A549 treated with AZD2906 at 1 μM for 4 hours (cell line): ENCODE data around the gene LENEP. TPM values are rescaled to one million over a fixed set of nuclear protein-coding genes. Genes with fewer than 3 reads are reported as not detected.

Experiments used
- total RNA-seq: library from RNA; stranded (reverse); fragments of 200-300 nt; extraction: Qiagen RNA extraction; gene quantifications from 5 replicates; pipeline ENCODE4 v1.2.3, GENCODE V29; 2022

The LENEP gene, protein sequence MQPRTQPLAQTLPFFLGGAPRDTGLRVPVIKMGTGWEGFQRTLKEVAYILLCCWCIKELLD
- not detected in 5 replicates for total RNA-seq

DNA sequence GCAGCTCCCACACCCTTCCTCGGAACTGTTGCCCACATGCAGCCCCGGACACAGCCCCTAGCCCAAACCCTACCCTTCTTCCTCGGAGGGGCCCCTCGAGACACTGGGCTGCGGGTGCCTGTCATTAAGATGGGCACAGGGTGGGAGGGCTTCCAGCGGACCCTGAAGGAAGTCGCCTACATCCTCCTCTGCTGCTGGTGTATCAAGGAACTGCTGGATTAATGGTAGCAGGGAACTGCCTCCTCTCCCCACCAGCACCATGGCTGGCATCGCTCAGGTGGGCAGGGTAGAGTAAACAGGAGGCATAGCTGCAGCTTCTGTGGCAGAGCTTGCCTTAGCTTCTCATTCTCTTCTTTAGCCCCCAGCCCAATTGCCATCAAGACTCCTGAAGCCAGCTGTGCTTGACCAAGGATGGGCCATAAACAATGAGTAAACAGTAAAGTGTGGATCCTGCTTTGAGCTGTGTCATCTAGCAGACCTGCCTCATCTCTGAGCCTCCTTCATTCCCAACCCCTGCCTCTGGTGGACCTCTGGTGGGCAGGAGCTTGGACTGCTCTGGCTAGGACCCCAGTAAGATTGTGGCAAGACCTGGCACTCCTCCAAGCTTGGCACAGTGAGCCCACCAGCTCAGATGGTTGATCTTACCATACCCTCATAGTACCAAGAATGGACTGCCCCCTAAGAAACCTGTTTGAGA, at the start of gene LENEP:
LENEP (plus strand) TSS at position 15 of the 697 bp plus-strand sequence; CDS start at position 37, 22 bp downstream.

DNA sequence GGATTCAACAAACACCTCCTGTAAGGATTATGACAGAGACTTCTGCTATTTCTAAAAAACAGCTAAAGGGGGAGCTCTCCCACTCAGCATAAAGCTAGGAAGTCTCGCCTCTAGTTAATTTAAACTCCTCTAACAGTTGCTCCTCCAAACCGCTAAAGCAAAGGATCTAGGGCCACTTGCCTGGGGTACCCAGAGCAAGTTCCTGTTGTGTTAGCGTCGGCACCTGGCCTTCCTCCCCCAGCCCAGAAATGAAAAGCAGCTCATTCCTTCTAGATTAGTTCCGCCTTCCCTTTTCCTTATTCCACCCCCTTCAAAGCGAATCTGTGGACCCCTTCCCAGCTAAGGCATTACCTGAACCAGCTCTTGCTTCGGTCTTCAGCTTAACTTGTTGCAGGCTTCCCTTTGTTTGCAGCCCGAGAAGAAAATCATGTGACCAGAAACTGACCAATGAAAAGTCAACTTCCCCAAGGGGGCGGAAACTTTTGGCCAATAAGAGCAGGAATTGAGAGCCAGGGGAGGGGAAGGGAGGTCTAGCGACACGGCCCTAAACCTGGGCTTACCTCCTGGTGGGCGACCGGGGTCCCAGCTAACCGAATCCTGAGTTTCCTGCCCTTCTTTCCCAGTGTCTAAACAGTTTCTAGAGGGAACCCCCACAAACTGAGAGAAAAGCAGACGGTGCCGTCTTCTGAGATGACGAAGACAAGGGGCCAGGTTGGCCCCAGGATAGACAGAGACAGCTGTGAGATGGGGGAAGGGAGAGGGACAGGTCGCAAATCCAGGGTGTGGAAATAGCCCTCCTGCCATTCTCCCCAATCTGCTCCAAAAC, 37.5 kb upstream of the LENEP start, which contains the start of gene PBXIP1:
PBXIP1 (minus strand) TSS at position 382 of the 826 bp plus-strand sequence. CDS start 2,378 bp downstream, outside the sequence.

DNA sequence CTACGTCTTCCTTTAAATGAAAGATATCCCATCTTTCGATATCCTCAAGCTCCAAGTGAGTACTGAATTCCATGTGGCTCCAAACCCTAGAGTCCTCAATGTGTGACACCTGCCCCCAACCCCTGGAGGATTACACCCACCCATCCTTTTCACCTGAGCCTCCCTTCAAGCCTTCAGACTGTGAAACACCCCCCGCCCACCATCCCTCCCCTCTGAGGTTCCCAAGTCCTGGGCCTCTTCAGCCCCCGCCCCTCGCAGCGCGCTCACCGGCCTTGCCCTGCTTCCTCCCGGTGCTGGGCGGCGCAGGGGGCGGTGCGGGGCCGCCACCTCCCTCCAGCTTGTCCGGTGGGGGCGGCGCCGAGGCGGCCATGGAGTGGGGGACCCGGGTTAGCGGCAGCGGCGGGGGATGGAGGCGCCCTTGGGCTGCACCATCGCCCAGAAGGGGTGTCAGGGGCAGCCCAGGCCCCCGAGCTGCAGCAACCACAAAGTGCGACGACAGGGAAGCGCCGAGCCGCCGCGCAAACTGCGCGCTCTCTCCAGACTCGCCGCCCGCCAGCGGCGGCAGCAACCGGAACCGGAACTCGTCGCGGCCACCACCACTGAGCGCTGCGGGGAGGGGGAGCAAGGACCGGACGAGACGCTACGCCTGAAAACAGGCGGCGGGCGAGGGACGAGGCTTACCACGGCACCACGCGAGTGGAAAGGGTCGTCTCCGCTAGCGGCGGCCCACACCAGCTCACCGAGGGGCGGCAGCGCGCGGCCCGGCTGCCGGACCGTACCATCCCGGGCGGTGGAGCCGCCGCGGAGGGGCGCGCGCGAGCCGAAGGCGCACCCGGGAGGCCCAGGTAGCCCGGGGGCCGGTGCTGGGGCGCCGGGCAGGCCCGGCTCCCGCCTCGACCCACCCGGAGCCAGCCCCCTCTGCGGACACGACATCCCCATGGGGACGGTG, 31.9 kb upstream of the LENEP start, which contains the start of gene PYGO2:
PYGO2 (minus strand) TSS at position 576 of the 949 bp plus-strand sequence; CDS start at position 370, 206 bp downstream.

DNA sequence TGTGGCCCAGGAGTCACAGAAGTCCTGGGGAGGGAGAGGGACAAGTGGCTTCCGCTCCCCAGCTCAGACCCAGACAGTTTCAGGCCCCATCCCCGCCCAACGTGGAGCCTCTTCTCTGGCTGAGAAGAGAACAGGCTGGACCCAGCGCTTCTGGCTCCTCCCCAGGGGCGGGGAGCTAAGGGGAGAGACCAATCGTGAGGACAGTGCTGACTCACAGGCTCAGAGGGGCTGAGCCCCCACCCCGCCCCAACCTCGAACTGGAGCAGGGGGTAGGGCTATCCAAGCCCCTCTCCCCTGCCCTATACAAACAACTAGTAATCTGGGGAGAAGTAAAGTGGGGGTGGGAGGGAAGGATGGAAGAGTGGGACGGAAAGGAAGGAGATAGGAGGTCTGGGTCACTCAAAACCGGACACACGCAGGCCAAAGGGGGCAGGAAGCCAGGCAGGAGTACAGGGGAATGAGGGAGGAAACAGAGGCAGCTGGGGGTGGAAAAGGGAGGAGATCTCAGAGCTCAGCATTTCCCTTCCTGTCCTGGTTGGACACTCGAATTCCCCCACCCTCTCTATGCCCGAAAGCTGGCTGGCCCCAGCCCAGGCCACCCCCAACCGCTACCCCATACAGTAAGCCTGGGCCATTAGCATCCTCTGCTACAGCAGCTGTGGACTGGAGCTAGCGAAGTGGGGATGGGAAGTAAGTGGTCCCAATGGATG, 22.6 kb upstream of the LENEP start, which contains the start of gene SHC1:
SHC1 (minus strand) TSS at position 117 of the 710 bp plus-strand sequence. CDS start 221 bp downstream, outside the sequence.

DNA sequence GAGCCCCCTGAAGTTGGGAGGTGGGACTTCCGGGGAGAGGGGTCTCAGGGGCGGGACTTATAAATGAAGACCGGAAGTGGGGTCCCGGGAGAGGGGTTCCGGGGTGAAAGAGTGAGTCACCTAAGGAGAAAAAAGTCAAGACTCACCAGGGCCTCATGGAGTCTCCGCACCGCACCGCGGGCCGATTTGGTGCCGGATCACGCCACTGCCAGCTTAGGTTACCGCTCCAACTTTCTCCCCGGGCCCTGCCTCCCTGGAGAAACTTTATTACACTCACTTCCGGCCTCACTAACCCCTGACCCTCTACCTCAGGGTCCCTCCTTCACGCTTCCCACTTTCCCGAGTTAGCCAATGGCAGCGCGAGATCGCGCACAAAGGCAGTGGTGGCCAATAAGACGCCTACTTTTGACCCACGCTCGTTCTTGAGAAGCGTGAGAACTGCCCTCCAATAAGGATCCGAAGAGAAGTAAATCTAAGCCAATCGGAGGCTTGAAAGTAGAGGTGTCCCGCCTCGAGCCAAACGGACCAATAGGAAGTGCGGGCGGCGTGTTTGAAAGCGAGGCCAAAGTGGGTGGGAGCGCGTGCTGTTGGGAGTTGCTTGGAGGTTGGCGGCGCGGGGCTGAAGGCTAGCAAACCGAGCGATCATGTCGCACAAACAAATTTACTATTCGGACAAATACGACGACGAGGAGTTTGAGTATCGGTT, 19.1 kb upstream of the LENEP start, which contains the start of gene CKS1B:
CKS1B (plus strand) TSS at position 580 of the 706 bp plus-strand sequence; CDS start at position 645, 65 bp downstream.

DNA sequence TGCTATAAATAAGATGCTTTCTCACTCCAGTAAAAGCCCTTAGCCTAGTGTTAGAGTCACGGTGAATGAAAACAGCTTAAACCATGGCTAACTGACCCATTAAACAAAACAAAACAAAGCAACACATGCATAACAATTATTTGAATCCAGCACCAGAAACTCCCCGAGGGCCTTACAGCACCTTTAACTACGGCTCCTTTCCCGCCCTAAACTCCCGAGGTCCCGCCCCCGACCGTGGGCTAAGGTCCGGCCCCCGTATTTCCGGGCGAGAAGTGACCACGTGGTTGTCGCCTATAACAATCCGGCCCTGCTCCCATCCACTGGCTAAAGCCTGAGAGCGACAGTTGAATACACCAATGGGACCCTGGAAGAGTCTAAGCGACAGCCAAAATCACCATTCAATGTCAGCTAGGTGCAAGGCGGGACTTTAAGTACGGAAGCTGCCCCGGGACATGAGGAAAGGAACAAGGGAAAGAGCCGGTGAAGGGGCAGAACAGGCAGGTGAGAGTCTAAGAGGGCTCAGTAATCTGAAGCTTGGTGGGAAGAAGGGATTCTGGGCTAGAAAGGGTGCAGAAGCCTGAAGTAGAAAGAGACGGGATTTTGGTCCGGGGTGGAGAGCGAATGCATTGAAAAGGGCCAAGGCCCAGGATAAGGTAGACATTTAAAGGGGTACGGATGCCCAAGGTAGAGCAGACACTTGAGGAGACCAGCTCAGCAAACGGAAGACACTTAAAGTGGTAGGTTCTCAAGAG, 10.3 kb upstream of the LENEP start, which contains the start of gene FLAD1:
FLAD1 (plus strand) TSS at position 448 of the 752 bp plus-strand sequence. CDS start 351 bp downstream, outside the sequence.

DNA sequence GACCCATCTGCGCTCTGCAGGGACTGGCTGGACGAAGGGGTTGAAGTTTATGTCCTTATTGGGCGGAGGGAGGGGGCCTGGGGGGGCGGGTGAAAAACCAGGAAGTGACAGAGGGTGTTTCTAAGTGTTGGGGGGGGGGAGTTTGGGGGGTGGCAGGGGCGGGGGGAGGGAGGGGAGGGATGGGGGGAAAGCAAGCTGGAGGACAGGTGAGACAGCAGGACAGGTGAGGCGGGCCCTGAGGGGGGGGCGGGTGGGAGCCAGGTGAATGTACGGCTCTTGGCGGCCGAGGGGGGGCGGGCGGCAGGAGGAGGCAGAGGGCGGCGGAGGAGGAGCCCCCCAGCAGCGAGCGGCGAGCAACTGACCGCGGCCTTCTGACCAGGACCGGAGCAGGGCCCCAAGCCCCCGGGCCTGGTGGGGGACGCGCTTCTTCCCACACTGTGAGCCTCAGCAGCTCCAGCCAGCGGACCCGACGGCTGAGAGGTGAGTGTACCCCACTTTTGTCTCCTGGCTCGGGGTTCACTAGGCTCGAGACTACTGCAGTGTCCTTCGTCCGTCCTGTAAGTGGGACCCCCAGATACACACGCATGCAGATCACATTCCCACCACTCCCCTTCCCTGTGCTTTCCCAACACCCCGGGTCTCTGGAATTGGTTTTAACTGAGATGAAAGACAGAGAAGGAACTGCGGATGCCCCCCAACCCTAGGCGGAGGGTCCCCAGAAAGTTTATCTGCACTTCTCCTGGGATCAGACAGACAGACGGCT, 9.3 kb downstream of the LENEP start, which contains the start of gene ZBTB7B:
ZBTB7B (plus strand) TSS at position 339 of the 763 bp plus-strand sequence. CDS start 11,859 bp downstream, outside the sequence.

DNA sequence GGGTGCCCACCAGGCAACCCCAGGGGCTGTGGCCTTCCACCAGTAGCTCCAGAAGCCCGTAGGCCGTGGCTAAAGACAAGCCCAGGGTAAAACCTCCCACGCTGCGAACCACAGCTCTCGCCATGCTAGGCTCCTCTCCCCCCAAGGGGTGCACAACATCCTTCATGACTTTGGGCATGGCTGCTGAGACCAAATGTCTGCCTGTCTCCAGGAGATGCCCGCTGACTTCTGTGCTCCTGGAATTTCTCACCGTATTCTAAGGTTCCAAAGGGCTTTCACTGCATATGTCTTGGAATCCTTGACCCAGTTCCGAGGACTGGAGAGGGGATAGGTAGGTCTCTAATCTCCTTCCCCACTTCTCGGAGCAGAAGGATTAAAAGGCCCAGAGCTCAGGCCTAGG, 40.1 kb downstream of the LENEP start, which contains the start of the genes DCST1 and DCST2:
DCST1 (plus strand) TSS at position 301 of the 400 bp plus-strand sequence. CDS start 213 bp downstream, outside the sequence.
DCST2 (minus strand) TSS at position 258 of the 400 bp plus-strand sequence; CDS start at position 178, 80 bp downstream.

Other genes with a start within 250 kb of the LENEP start
- gene KCNN3, start 123.3 kb upstream of the LENEP start, total RNA-seq: 0.03 to 0.06 TPM (median 0.05 TPM) in 5 replicates
- gene PMVK, start 56.9 kb upstream of the LENEP start, total RNA-seq: 39.6 to 50.3 TPM (median 45.3 TPM) in 5 replicates
- 13.5 to 15.9 TPM (median 14.6 TPM) in 5 replicates for gene PBXIP1, start 37.5 kb upstream of the LENEP start, total RNA-seq
- gene PYGO2, start 31.8 kb upstream of the LENEP start, total RNA-seq: 21.6 to 23.1 TPM (median 21.9 TPM) in 5 replicates
- gene SHC1, start 22.8 kb upstream of the LENEP start, total RNA-seq: 219 to 266 TPM (median 254 TPM) in 5 replicates
- gene CKS1B, start 18.9 kb upstream of the LENEP start, total RNA-seq: 307 to 357 TPM (median 343 TPM) in 5 replicates
- gene FLAD1, start 10.2 kb upstream of the LENEP start, total RNA-seq: 38.0 to 45.6 TPM (median 44.1 TPM) in 5 replicates
- 41.1 to 55.1 TPM (median 52.6 TPM) in 5 replicates for gene ZBTB7B, start 9.2 kb downstream of the LENEP start, total RNA-seq
- gene DCST2, start 40.2 kb downstream of the LENEP start, total RNA-seq: 0.37 to 1.2 TPM (median 0.71 TPM) in 5 replicates
- gene DCST1, start 40.2 kb downstream of the LENEP start, total RNA-seq: 0.05 to 0.07 TPM in 2 of 5 replicates, not detected in the others
- gene ADAM15, start 57.7 kb downstream of the LENEP start, total RNA-seq: 76.8 to 119 TPM (median 109 TPM) in 5 replicates
- gene EFNA4, start 70.2 kb downstream of the LENEP start, total RNA-seq: 15.5 to 17.4 TPM (median 16.3 TPM) in 5 replicates
- 12.3 to 14.8 TPM (median 14.2 TPM) in 5 replicates for gene EFNA3, start 85.3 kb downstream of the LENEP start, total RNA-seq
- 21.7 to 30.6 TPM (median 26.3 TPM) in 5 replicates for gene EFNA1, start 134.3 kb downstream of the LENEP start, total RNA-seq
- gene SLC50A1, start 142.3 kb downstream of the LENEP start, total RNA-seq: 31.8 to 37.5 TPM (median 32.9 TPM) in 5 replicates
- gene DPM3, start 146.9 kb downstream of the LENEP start, total RNA-seq: 74.0 to 113 TPM (median 104 TPM) in 5 replicates
- 212 to 265 TPM (median 253 TPM) in 5 replicates for gene KRTCAP2, start 179.7 kb downstream of the LENEP start, total RNA-seq
- gene TRIM46, start 180.3 kb downstream of the LENEP start, total RNA-seq: 2.0 to 3.1 TPM (median 2.9 TPM) in 5 replicates
- 6.3 to 9.1 TPM (median 8.6 TPM) in 5 replicates for gene THBS3, start 214.3 kb downstream of the LENEP start, total RNA-seq
- gene MTX1, start 215.1 kb downstream of the LENEP start, total RNA-seq: 67.5 to 77.3 TPM (median 75.2 TPM) in 5 replicates